K562 (cell line): ENCODE results near the gene PNMA3. TPM values are rescaled to one million over a fixed set of nuclear protein-coding genes. Genes with fewer than 3 reads are reported as not detected.
A peak's percentile ranks its signal among the peaks of the same experiment; 100 is the strongest.
"Not testable (repeated sequence)": the region's sequence is repeated elsewhere in the genome, so short reads cannot be mapped to it uniquely, and the experiment has no call there.

ENCODE experiments used
- ATAC-seq: fragments of 200-7000 bp; cut with Tn5 transposase; 3 replicates; pipeline ENCODE4 v1.9.1; 2020; ENCODE audit warnings: moderate library complexity
- BruUV-seq: library from RNA; stranded (reverse); fragments of 400-500 nt; replicated peaks from 2 replicates; lab custom pipeline; 2021; lab: Mats Ljungman, UMichigan
- CTCF ChIA-PET: fragments of 300-600 bp; formaldehyde crosslinking; extraction: SDS; loops from one replicate; lab custom pipeline; 2021; ENCODE audit warnings: low intra/inter-chr PET ratio; lab: Yijun Ruan, JAX
- POLR2A ChIA-PET: fragments of 300-600, 350-650 bp; sonication (Branson Sonifier 250); formaldehyde crosslinking; extraction: SDS; loops from one replicate; lab custom pipeline; 2021; ENCODE audit warnings: antibody characterized with exemption, inconsistent platforms; lab: Yijun Ruan, JAX
- DNase-seq, 4 experiments: peaks; one replicate each; pipeline versions ENCODE4 v3.0.0 to v3.0.0-alpha.2; 2011 to 2018; ENCODE audit warnings: low spot score in 3 of 4, mixed read lengths in 3 of 4; ENCODE audit errors: extremely low read depth in 1 of 4
- FAIRE-seq: peaks from 2 replicates; lab custom pipeline; 2011; peaks lifted over from hg19 to GRCh38; lab: Jason Lieb, UNC
- H2AFZ ChIP-seq: 2 replicates; pipeline ENCODE4 v1.6.0; 2011; ENCODE audit warnings: low read depth, low read length, control low read depth, inconsistent platforms
- H3K27ac ChIP-seq: fragments of 200-600 bp; 3 replicates; pipeline ENCODE4 v1.8.0; 2011; ENCODE audit warnings: low read depth, mild to moderate bottlenecking, control low read depth, inconsistent platforms, low read length, moderate library complexity, mixed read lengths; ENCODE audit errors: extremely low read depth
- H3K27me3 ChIP-seq, 2 experiments: fragments of 300-600 bp in 1 of 2; 2 replicates in 1 of 2; 3 replicates in 1 of 2; pipeline versions ENCODE4 v1.6.0 to v1.8.0; 2011; ENCODE audit warnings: inconsistent platforms in 2 of 2, low read length in 2 of 2, mild to moderate bottlenecking in 1 of 2, mixed read lengths in 1 of 2, moderate library complexity in 1 of 2; ENCODE audit not compliant: control insufficient read depth in 2 of 2, insufficient read depth in 2 of 2
- H3K36me3 ChIP-seq: fragments of 300-600 bp; 3 replicates; pipeline ENCODE4 v1.8.0; 2011; ENCODE audit warnings: mild to moderate bottlenecking, low read length, inconsistent platforms; ENCODE audit not compliant: control insufficient read depth, insufficient read depth
- H3K4me1 ChIP-seq, 2 experiments: fragments of 200-600 bp in 1 of 2; replicated peaks in 1 of 2; 2 replicates in 1 of 2; 3 replicates in 1 of 2; pipeline versions ENCODE4 v1.5.1 to v1.8.0; 2011; ENCODE audit warnings: inconsistent platforms in 2 of 2, low read length in 2 of 2, mild to moderate bottlenecking in 1 of 2, mixed read lengths in 1 of 2, moderate library complexity in 1 of 2; ENCODE audit not compliant: control insufficient read depth in 2 of 2, insufficient read depth in 2 of 2
- H3K4me2 ChIP-seq: 2 replicates; pipeline ENCODE4 v1.6.1; 2011; ENCODE audit warnings: low read length, control low read depth, inconsistent platforms, mixed read lengths; ENCODE audit not compliant: insufficient read depth
- H3K4me3 ChIP-seq: fragments of 200-600 bp; sonication (generic), shearing (Covaris generic); 2 replicates; pipeline ENCODE4 v1.5.1; 2016; ENCODE audit warnings: control low read depth, inconsistent platforms
- H3K79me2 ChIP-seq: fragments of 200-600 bp; 3 replicates; pipeline ENCODE4 v1.8.0; 2011; ENCODE audit warnings: low read length, inconsistent platforms; ENCODE audit not compliant: control insufficient read depth, insufficient read depth
- H3K9ac ChIP-seq, 2 experiments: 2 replicates each; pipeline versions ENCODE4 v1.6.0 to v1.6.1; 2011; ENCODE audit warnings: low read depth in 2 of 2, low read length in 2 of 2, control low read depth in 1 of 2, inconsistent platforms in 1 of 2, mild to moderate bottlenecking in 1 of 2, mixed read lengths in 1 of 2; ENCODE audit not compliant: insufficient read depth in 1 of 2
- H3K9me1 ChIP-seq: one replicate; pipeline ENCODE4 v1.6.0; 2011; ENCODE audit warnings: inconsistent platforms, mild to moderate bottlenecking, low read length, moderate library complexity; ENCODE audit not compliant: control insufficient read depth, insufficient read depth
- H3K9me3 ChIP-seq: replicated peaks from 2 replicates; pipeline ENCODE4 v1.5.1; 2011; ENCODE audit warnings: low read depth, low read length, inconsistent platforms; ENCODE audit not compliant: control insufficient read depth, insufficient read depth
- H4K20me1 ChIP-seq: replicated peaks from 2 replicates; pipeline ENCODE4 v1.6.1; 2011; ENCODE audit warnings: low read length, inconsistent platforms, mixed read lengths; ENCODE audit not compliant: control insufficient read depth, insufficient read depth
- BCOR ChIP-seq: fragments of 450-650 bp; IDR thresholded peaks from 2 replicates; pipeline ENCODE4 v1.6.1; 2016
- CREBBP ChIP-seq: IDR thresholded peaks from one replicate; pipeline ENCODE4 v1.6.1; 2012; ENCODE audit warnings: low read depth, mild to moderate bottlenecking, control low read depth, inconsistent platforms, low read length
- HDAC8 ChIP-seq: fragments of 450-650 bp; IDR thresholded peaks from 2 replicates; pipeline ENCODE4 v1.6.1; 2016; ENCODE audit warnings: mild to moderate bottlenecking, missing genetic modification characterization, moderate library complexity, missing compliant biosample characterization
- JUNB ChIP-seq: fragments of 450-650 bp; formaldehyde crosslinking; conservative IDR thresholded peaks from 2 replicates; pipeline ENCODE4 v1.4.0; 2020; ENCODE audit warnings: mild to moderate bottlenecking
- SAFB ChIP-seq: fragments of 200-400 bp; formaldehyde crosslinking; IDR thresholded peaks from 2 replicates; pipeline ENCODE4 v1.6.1; 2017; ENCODE audit warnings: low read depth, low read length, borderline replicate concordance
- TRIM28 ChIP-seq: fragments of 450-650 bp; IDR thresholded peaks from 2 replicates; pipeline ENCODE4 v1.6.1; 2017
- TSHZ1 ChIP-seq: fragments of 250-450 bp; sonication (Bioruptor Pico); IDR thresholded peaks from 2 replicates; pipeline ENCODE4 v1.4.0; 2020; ENCODE audit warnings: mild to moderate bottlenecking, moderate library complexity
- ZNF133 ChIP-seq: fragments of 250-450 bp; sonication (Bioruptor Pico); IDR thresholded peaks from 2 replicates; pipeline ENCODE4 v1.4.0; 2020; ENCODE audit warnings: mild to moderate bottlenecking
- ZNF589 ChIP-seq: fragments of 200-800 bp; sonication (Bioruptor generic); IDR thresholded peaks from 2 replicates; pipeline ENCODE4 v1.6.1; 2016; ENCODE audit warnings: low read depth, missing genetic modification characterization, missing compliant biosample characterization
- WGBS: fragments of 100-300 bp; shearing (Covaris generic); methylation state at CpG from one replicate; pipeline ENCODE4 v1.1.6; 2016; ENCODE audit warnings: low coverage, mixed read lengths; ENCODE audit not compliant: insufficient coverage; ENCODE audit errors: missing lambda C conversion rate; 5-methylcytosine and 5-hydroxymethylcytosine counted together
- in situ Hi-C: fragments of 300-500 bp; cut with MboI; formaldehyde crosslinking; loops from 4 replicates; pipeline ENCODE4 v1.15.0; 2018; ENCODE audit warnings: inconsistent platforms, mixed read lengths
- intact Hi-C: fragments of 100-400 bp; cut with micrococcal nuclease; formaldehyde crosslinking; loops from 2 replicates; pipeline ENCODE4 v1.14.2; 2022
- polyA plus RNA-seq, 8 experiments: library from polyadenylated mRNA; depleted of rRNA in 4 of 8; stranded (reverse) in 5 of 8; unstranded in 3 of 8; fragments of >200 nt; fragmentation: Nextera tagmentation in 2 of 8; fragmentation: Illumina TruSeq in 1 of 8; extraction: Ambion mirVana in 2 of 8; extraction: Trizol in 1 of 8; gene quantifications; 2 replicates each; pipeline versions ENCODE4 v1.2.1 to v1.2.3, GENCODE V29; 2011 to 2014; ENCODE audit warnings: inconsistent platforms in 1 of 8, missing spikeins in 1 of 8
- total RNA-seq, 7 experiments: library from RNA; depleted of rRNA in 6 of 7; stranded (reverse); fragments of >200 nt in 6 of 7; fragmentation: Illumina TruSeq in 2 of 7; extraction: Trizol in 2 of 7; gene quantifications; 2 replicates each; pipeline versions ENCODE4 v1.2.1 to v1.2.3, GENCODE V29; 2011 to 2021; ENCODE audit warnings: low replicate concordance in 1 of 7
- TF ChIP-seq, protein P1 (sequence below): fragments of 450-650 bp; IDR thresholded peaks from 2 replicates; pipeline ENCODE4 v1.6.1; 2014; ENCODE audit warnings: low read depth, mild to moderate bottlenecking, moderate library complexity, borderline replicate concordance

Gene PNMA3
- total and polyA plus RNA-seq, 9 of the 15 experiments (the other 6 are each of a cell fraction or from before 2014, with no cell fraction given) = 0.01 to 1.5 (median 0.95) TPM; not detected in 1

DNA sequence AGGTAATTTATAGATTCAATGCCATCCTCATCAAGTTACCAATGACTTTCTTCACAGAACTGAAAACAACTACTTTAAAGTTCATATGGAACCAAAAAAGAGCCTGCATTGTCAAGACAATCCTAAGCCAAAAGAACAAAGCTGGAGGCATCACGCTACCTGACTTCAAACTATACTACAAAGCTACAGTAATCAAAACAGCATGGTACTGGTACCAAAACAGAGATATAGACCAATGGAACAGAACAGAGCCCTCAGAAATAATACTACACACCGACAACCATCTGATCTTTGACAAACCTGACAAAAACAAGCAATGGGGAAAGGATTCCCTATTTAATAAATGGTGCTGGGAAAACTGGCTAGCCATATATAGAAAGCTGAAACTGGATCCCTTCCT lies 39.1 kb upstream of the PNMA3 start:
- H3K4me1 ChIP-seq, FAIRE-seq, H4K20me1 ChIP-seq, CTCF ChIA-PET, POLR2A ChIA-PET, in situ Hi-C loops, H3K79me2 ChIP-seq, BruUV-seq, H3K27me3 ChIP-seq, H3K9me1 ChIP-seq: not testable (repeated sequence)
- peak; percentile 44; the same call in 1 of the 2 replicates for TF ChIP-seq TRIM28
- TF ChIP-seq BCOR = peak; percentile 11; the same call in 1 of the 2 replicates
- TF ChIP-seq, all 486 proteins: peak for 2; not testable (repeated sequence) for 484
- H3K9ac ChIP-seq, ATAC-seq, H3K4me2 ChIP-seq, H3K4me3 ChIP-seq, H2AFZ ChIP-seq, DNase-seq, intact Hi-C loops, H3K9me3 ChIP-seq, H3K36me3 ChIP-seq, H3K27ac ChIP-seq: not testable (repeated sequence)
- 0% methylated on average over 1 of the region's 2 CpGs for WGBS

- in situ Hi-C loops (no loop called here), intact Hi-C loops (no loop called here)
- Histone ChIP-seq H3K4me2 (no peak overlapping the region), H3K4me3 (no peak overlapping the region), H4K20me1 (no peaks in the 10 kb centered on the region), H3K79me2 (no peaks in the 10 kb centered on the region), H3K27me3 (no peaks in the 10 kb centered on the region; a peak in 1 of 5 replicates), H3K9ac (no peak overlapping the region), H3K9me3 (no peaks in the 10 kb centered on the region), H3K36me3 (no peaks in the 10 kb centered on the region), H3K4me1 (no peaks in the 10 kb centered on the region), H3K27ac (no peak overlapping the region), H2AFZ (no peak overlapping the region), H3K9me1 (no peaks in the 10 kb centered on the region)
- no TSS peak for BruUV-seq
- no peak for FAIRE-seq
- CTCF ChIA-PET = no interaction called here
- no peak for ATAC-seq
- no peak for DNase-seq
- POLR2A ChIA-PET = no interaction called here
- 2% methylated on average over 3 of the region's 3 CpGs for WGBS
- no peak for TF ChIP-seq SAFB
- TF ChIP-seq JUNB = no peak
- TF ChIP-seq HDAC8 = no peak
- TF ChIP-seq, protein P1, sequence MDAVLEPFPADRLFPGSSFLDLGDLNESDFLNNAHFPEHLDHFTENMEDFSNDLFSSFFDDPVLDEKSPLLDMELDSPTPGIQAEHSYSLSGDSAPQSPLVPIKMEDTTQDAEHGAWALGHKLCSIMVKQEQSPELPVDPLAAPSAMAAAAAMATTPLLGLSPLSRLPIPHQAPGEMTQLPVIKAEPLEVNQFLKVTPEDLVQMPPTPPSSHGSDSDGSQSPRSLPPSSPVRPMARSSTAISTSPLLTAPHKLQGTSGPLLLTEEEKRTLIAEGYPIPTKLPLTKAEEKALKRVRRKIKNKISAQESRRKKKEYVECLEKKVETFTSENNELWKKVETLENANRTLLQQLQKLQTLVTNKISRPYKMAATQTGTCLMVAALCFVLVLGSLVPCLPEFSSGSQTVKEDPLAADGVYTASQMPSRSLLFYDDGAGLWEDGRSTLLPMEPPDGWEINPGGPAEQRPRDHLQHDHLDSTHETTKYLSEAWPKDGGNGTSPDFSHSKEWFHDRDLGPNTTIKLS = no peak
- TF ChIP-seq TSHZ1 (CRISPR knock-in tag) = no peak
- TF ChIP-seq ZNF133 (CRISPR knock-in tag) = no peak
- TF ChIP-seq CREBBP = no peak
- TF ChIP-seq ZNF589 (CRISPR knock-in tag) = no peak
Measured at GRCh38 chrX:153019166-153019565, 37.1 kb upstream of the PNMA3 start.
